ENCODE results near the gene SMARCE1.

Gene SMARCE1

DNA sequence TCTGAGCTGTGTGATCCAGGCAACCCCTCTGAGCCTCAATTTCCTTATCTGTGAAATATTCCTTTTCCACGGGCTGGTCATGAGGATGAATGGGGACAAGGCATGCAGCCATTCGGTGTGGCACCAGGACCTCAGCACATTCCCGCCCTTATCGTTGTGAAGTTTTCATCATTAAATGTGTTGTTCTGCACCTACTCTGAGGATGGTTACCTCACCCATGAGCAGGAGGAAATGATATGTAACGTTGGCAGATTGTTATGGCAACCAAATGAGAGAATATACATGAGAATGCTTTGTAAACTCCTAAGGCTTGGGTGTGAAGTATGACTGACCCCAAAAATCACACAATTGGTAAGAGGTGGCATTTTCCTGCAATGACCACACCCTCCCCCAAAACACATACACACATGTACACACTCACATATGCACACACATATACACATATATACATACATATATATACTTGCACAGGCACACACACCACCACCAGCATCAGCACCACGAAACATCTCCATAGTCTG, 39.5 kb downstream of the SMARCE1 start:
- no peaks in the 10 kb centered on the region for H3K4me1 ChIP-seq (ENCODE audit: control insufficient read depth, insufficient read depth, low read length)
- TF ChIP-seq, protein P1, sequence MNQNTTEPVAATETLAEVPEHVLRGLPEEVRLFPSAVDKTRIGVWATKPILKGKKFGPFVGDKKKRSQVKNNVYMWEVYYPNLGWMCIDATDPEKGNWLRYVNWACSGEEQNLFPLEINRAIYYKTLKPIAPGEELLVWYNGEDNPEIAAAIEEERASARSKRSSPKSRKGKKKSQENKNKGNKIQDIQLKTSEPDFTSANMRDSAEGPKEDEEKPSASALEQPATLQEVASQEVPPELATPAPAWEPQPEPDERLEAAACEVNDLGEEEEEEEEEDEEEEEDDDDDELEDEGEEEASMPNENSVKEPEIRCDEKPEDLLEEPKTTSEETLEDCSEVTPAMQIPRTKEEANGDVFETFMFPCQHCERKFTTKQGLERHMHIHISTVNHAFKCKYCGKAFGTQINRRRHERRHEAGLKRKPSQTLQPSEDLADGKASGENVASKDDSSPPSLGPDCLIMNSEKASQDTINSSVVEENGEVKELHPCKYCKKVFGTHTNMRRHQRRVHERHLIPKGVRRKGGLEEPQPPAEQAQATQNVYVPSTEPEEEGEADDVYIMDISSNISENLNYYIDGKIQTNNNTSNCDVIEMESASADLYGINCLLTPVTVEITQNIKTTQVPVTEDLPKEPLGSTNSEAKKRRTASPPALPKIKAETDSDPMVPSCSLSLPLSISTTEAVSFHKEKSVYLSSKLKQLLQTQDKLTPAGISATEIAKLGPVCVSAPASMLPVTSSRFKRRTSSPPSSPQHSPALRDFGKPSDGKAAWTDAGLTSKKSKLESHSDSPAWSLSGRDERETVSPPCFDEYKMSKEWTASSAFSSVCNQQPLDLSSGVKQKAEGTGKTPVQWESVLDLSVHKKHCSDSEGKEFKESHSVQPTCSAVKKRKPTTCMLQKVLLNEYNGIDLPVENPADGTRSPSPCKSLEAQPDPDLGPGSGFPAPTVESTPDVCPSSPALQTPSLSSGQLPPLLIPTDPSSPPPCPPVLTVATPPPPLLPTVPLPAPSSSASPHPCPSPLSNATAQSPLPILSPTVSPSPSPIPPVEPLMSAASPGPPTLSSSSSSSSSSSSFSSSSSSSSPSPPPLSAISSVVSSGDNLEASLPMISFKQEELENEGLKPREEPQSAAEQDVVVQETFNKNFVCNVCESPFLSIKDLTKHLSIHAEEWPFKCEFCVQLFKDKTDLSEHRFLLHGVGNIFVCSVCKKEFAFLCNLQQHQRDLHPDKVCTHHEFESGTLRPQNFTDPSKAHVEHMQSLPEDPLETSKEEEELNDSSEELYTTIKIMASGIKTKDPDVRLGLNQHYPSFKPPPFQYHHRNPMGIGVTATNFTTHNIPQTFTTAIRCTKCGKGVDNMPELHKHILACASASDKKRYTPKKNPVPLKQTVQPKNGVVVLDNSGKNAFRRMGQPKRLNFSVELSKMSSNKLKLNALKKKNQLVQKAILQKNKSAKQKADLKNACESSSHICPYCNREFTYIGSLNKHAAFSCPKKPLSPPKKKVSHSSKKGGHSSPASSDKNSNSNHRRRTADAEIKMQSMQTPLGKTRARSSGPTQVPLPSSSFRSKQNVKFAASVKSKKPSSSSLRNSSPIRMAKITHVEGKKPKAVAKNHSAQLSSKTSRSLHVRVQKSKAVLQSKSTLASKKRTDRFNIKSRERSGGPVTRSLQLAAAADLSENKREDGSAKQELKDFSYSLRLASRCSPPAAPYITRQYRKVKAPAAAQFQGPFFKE (tag by site-specific recombination; IDR thresholded peaks at IDR 0.05; ENCODE audit: borderline replicate concordance) = no peak
- no peak overlapping the region for H3K4me3 ChIP-seq (ENCODE audit: low read depth, low read length)
- no peaks in the 10 kb centered on the region for H3K36me3 ChIP-seq (ENCODE audit: control insufficient read depth in 2 of 2, insufficient read depth in 1 of 2, low read length in 2 of 2)
- ChIA-PET CTCF (interaction anchor here (0.7 kb wide), 1 partner anchor 248 kb away, joined by 3 read pairs; no protein-coding TSS in a partner anchor), POLR2A (no interaction called here)
- no peak overlapping the region for H3K27ac ChIP-seq (ENCODE audit: extremely low read depth, low read depth, low read length)
- no peaks in the 10 kb centered on the region for H3K9me3 ChIP-seq (ENCODE audit: control insufficient read depth, insufficient read depth, low read depth, low read length)

GRCh38 chr17:40607641-40608040, 40.0 kb downstream of the SMARCE1 start:
- H3K9me3 ChIP-seq (ENCODE audit: control insufficient read depth, insufficient read depth, low read depth, low read length) = no peaks in the 10 kb centered on the region
- POLR2A ChIA-PET = no interaction called here
- H3K4me3 ChIP-seq (ENCODE audit: low read depth, low read length) = no peak overlapping the region
- TF ChIP-seq ZNF792 (tag by site-specific recombination; IDR thresholded peaks at IDR 0.05) = no peak
- TF ChIP-seq, protein P2, sequence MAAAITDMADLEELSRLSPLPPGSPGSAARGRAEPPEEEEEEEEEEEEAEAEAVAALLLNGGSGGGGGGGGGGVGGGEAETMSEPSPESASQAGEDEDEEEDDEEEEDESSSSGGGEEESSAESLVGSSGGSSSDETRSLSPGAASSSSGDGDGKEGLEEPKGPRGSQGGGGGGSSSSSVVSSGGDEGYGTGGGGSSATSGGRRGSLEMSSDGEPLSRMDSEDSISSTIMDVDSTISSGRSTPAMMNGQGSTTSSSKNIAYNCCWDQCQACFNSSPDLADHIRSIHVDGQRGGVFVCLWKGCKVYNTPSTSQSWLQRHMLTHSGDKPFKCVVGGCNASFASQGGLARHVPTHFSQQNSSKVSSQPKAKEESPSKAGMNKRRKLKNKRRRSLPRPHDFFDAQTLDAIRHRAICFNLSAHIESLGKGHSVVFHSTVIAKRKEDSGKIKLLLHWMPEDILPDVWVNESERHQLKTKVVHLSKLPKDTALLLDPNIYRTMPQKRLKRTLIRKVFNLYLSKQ (tag by site-specific recombination; IDR thresholded peaks at IDR 0.05; ENCODE audit: borderline replicate concordance) = no peak
- no peak for TF ChIP-seq ZNF391 (tag by site-specific recombination; IDR thresholded peaks at IDR 0.05; ENCODE audit: borderline replicate concordance, low read depth)
- H3K4me1 ChIP-seq (ENCODE audit: control insufficient read depth, insufficient read depth, low read length) = no peaks in the 10 kb centered on the region
- H3K27ac ChIP-seq (ENCODE audit: extremely low read depth, low read depth, low read length) = no peak overlapping the region
- H3K36me3 ChIP-seq (ENCODE audit: control insufficient read depth in 2 of 2, insufficient read depth in 1 of 2, low read length in 2 of 2) = no peaks in the 10 kb centered on the region
- CTCF ChIA-PET = interaction anchor here (0.7 to 1.3 kb wide), 4 partner anchors 9 to 248 kb away, joined by 3 to 8 read pairs (median 4); no protein-coding TSS in a partner anchor

DNA sequence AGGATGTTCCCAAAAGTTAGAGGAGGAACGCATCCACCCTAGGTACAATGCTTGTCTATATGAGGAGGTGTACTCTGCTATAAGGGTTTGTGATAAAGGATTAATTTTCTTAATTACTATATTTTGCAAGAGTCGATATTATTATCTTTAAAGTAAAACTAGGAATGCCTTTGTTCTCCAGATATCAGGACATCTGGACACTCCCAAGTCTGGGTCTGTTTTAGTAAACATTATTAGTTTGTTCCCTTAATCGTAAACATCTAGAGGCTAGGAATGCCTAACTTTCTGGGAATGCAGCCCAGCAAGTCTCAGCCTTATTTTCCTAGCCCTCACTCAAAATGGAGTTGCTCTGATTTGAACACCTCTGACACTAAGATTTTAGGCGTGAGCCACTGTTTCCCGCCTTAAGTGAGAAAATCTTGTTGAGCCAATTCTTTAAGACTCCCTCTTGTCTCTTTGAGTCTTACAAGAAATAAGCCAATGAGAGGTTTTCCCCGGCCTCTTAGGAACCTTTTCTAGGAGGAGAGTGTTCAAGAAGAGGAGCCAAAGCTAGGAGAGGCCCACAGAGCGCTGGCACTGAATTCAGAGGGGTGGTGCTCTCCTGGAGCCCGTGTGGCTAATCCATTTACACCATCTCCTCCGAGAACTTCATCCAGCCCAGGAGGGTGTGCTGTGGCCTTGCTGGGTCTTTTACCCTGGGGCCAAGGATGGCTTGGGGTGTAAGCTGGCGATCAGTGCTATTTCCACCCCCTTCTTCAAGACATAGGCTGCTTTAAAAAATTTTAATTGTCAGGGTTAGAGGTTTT, 40.9 kb downstream of the SMARCE1 start:
- POLR2A ChIA-PET = no interaction called here
- Histone ChIP-seq H3K4me3 (ENCODE audit: low read depth, low read length) (no peak overlapping the region), H3K36me3 (ENCODE audit: control insufficient read depth in 2 of 2, insufficient read depth in 1 of 2, low read length in 2 of 2) (no peaks in the 10 kb centered on the region), H3K9me3 (ENCODE audit: control insufficient read depth, insufficient read depth, low read depth, low read length) (no peaks in the 10 kb centered on the region), H3K4me1 (ENCODE audit: control insufficient read depth, insufficient read depth, low read length) (no peaks in the 10 kb centered on the region), H3K27ac (ENCODE audit: extremely low read depth, low read depth, low read length) (no peak overlapping the region)
- CTCF ChIA-PET = interaction anchor here (0.7 to 1.3 kb wide), 3 partner anchors 10 to 185 kb away, joined by 3 to 8 read pairs (median 5); no protein-coding TSS in a partner anchor
- TF ChIP-seq ZSCAN23 (tag by site-specific recombination; IDR thresholded peaks at IDR 0.05) = no peak
- TF ChIP-seq MZF1 (tag by site-specific recombination; IDR thresholded peaks at IDR 0.05; ENCODE audit: borderline replicate concordance) = no peak
- TF ChIP-seq ZFP41 (tag by site-specific recombination; IDR thresholded peaks at IDR 0.05; ENCODE audit: borderline replicate concordance) = no peak
- no peak for TF ChIP-seq ZNF449 (tag by site-specific recombination; IDR thresholded peaks at IDR 0.05)
- TF ChIP-seq, protein P3, sequence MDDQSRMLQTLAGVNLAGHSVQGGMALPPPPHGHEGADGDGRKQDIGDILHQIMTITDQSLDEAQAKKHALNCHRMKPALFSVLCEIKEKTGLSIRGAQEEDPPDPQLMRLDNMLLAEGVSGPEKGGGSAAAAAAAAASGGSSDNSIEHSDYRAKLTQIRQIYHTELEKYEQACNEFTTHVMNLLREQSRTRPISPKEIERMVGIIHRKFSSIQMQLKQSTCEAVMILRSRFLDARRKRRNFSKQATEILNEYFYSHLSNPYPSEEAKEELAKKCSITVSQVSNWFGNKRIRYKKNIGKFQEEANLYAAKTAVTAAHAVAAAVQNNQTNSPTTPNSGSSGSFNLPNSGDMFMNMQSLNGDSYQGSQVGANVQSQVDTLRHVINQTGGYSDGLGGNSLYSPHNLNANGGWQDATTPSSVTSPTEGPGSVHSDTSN (CRISPR knock-in tag; IDR thresholded peaks at IDR 0.05) = no peak
- no peak for TF ChIP-seq ZNF26 (tag by site-specific recombination; IDR thresholded peaks at IDR 0.05)
- no peak for TF ChIP-seq ZNF433 (tag by site-specific recombination; IDR thresholded peaks at IDR 0.05; ENCODE audit: low read depth)
- TF ChIP-seq, protein P4, sequence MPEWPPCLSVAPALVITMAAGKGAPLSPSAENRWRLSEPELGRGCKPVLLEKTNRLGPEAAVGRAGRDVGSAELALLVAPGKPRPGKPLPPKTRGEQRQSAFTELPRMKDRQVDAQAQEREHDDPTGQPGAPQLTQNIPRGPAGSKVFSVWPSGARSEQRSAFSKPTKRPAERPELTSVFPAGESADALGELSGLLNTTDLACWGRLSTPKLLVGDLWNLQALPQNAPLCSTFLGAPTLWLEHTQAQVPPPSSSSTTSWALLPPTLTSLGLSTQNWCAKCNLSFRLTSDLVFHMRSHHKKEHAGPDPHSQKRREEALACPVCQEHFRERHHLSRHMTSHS (tag by site-specific recombination; IDR thresholded peaks at IDR 0.05) = no peak
- TF ChIP-seq ZNF529 (tag by site-specific recombination; IDR thresholded peaks at IDR 0.05; ENCODE audit: insufficient replicate concordance) = no peak
